SH-SY5Y (cell line): Measurements from ENCODE around the gene FER.

Source experiments
- GATA2 ChIP-seq: IDR thresholded peaks from 2 replicates; pipeline ENCODE4 v1.6.1; 2011; ENCODE audit warnings: mild to moderate bottlenecking, low read depth, low read length
- GATA3 ChIP-seq: IDR thresholded peaks from 2 replicates; pipeline ENCODE4 v1.6.1; 2011; ENCODE audit warnings: low read depth, mild to moderate bottlenecking, low read length, moderate library complexity

GRCh38 chr5:108735790-108736189 is 11.9 kb upstream of the FER start:
- TF ChIP-seq GATA2: peak; percentile 76
- TF ChIP-seq GATA3: peak; percentile 19; the same call in 1 of the 2 replicates
